NOMO-1 (cell line): ENCODE results near the gene TGM1.

Experiments
- DNase-seq, 2 experiments: peaks; one replicate each; lab custom pipeline; 2025; ENCODE audit not compliant: unreplicated experiment in 2 of 2; lab: John Stamatoyannopoulos, UW

Gene TGM1

GRCh38 chr14:24262821-24263733 lies at the start of gene TGM1:
Gene TGM1 (minus strand): TSS chr14:24263177. CDS start chr14:24262352, 825 bp downstream.
- DNase-seq, result no peak

GRCh38 chr14:24311837-24312615 lies 49.0 kb upstream of the TGM1 start:
- DNase-seq, result peak; percentile 14 to 75

- DNase-seq, result peak; percentile 68 to 82
Measured at GRCh38 chr14:24310646-24311604, 47.9 kb upstream of the TGM1 start, which contains the start of gene LTB4R. Gene LTB4R (plus strand): TSS chr14:24311502. CDS start chr14:24315652, 4,150 bp downstream.

GRCh38 chr14:24310265-24310645 lies 47.3 kb upstream of the TGM1 start:
- DNase-seq, result no peak

GRCh38 chr14:24309538-24310264 lies 46.7 kb upstream of the TGM1 start, which contains the start of gene LTB4R2:
Gene LTB4R2 (plus strand): TSS chr14:24310140. CDS start chr14:24310665, 525 bp downstream.
- no peak for DNase-seq

GRCh38 chr14:24308342-24309124 lies 45.6 kb upstream of the TGM1 start:
- no peak for DNase-seq

DNA sequence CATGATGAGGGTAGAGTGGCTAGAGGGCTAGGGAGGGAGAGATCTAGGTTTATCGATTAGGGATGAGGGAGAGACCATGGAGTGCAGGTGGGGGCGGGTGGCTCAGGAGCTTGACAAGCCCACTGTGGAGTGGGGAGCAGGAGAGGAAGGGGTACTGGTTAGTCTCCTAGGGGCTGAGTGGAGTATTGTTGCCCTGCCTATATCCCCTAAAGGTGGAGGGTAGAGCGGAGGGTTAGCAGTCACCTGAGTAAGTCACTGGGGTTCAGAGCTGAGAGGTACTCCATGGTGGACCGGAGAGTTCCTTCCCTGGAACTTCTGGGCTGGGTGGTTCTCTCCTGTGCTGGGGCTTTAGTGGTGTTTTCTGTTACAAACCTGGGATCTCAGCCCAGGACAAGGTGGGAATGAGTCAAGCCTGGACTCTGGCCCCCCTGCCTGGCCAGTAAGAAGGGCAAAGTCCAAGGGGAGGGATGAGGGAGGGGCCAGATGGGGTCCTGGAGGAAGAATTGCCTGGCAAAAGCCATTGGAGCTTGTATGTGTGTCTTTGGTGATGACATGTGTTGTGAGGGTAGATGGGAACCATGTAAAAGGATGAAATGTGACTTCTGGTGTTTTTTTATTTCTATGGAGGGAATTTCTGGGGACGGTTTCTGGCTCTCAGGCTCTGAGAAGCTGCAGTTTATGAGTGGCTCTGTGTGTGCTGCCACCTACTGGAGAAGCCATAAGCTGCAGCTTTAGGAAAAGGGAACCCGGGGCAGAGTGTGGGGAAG lies 44.8 kb upstream of the TGM1 start, which contains the start of gene CIDEB:
Gene CIDEB, minus strand, starts transcription at position 403 of the 767 bp plus-strand sequence. Its CDS starts 119 bp downstream, at position 284.
- DNase-seq, result peak; percentile 37 to 60

- no peak for DNase-seq
Measured at GRCh38 chr14:24307156-24307574, 44.2 kb upstream of the TGM1 start.

DNA sequence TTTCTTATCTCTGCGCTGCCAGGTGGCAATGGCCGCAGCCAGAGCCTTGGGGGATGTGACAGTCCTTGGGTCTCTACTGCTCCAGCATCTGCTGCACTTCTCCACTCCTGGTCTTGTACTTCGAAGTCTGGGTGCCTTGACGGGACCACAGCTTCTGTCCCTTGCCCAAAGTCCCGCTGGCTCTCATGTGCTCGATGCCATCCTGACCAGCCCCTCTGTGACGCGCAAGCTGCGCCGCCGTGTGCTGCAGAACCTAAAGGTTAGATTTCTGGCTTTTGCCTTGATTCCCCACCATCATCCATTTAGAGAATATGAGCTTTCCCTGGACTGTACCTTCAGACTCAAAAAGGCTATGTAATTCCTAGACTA lies 41.0 kb upstream of the TGM1 start:
- DNase-seq, result no peak

GRCh38 chr14:24300326-24300980 lies 37.5 kb upstream of the TGM1 start:
- DNase-seq, result no peak

DNA sequence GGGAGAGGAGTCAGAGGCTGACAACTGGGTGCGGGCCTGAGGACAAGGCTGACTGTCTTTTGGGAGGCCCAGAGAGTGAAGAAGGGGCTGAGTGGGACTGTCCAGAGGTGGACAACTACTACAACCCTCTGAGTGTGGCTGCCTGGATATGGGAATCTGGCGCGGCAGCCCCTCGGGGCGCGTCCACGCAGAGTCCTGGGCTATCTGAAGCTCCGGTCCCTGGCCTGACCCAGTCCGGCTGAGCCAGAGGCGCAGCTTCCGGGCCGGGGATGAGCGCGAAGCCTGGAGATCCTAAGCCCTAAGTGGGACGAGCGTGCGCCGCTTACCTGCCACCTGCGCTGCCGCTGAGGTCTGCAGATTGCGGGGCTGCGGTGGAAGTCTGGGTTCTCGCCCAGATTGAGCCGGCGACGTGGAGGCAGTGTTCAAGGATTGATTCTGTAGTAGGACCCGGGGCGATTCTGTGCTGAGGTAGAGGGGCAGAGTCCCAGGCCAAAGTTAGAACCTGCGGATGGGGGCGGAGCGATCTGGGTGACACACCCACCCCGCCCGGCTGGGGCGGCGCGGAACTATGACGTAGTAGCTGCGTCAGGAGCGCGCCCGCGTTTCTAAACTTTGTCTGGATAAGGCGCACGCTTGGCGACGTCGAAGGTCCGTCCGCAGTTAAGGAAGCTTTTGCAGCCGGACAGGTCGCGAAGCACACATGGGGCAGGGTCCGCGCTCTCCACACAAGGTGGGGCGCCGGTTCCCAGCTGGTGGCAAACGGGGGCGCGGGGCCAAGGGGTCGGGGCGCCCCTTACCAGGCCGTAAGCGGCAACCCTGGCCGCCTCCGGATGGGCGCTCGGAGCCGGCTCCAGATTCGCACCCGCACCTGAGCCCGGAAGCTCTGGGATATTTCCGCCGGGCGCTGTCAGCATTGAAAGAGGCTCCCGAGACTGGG lies 36.5 kb upstream of the TGM1 start, which contains the start of the genes DHRS1 and NOP9:
Gene DHRS1, minus strand, starts transcription at position 526 of the 937 bp plus-strand sequence. CDS start 674 bp downstream, outside the sequence.
Gene NOP9, plus strand, starts transcription at position 596 of the 937 bp plus-strand sequence. Its CDS starts 105 bp downstream, at position 701.
- DNase-seq, result peak; percentile 83 to 88

GRCh38 chr14:24298892-24299254 lies 35.9 kb upstream of the TGM1 start:
- no peak for DNase-seq

GRCh38 chr14:24297190-24297964 lies 34.4 kb upstream of the TGM1 start:
- peak in 1 of 2 experiments; percentile 13 for DNase-seq

GRCh38 chr14:24296341-24297157 lies 33.6 kb upstream of the TGM1 start:
- peak; percentile 45 to 72 for DNase-seq

GRCh38 chr14:24293525-24293924 lies 30.5 kb upstream of the TGM1 start:
- no peak for DNase-seq
